H9 (cell line): ENCODE results near the gene AFDN. TPM values are rescaled to one million over a fixed set of nuclear protein-coding genes. Genes with fewer than 3 reads are reported as not detected.

Source experiments
- DNase-seq: peaks from one replicate; pipeline ENCODE4 v3.0.0-alpha.2; 2017
- H2AFZ ChIP-seq: one replicate; pipeline ENCODE4 v1.6.1; 2013; ENCODE audit warnings: mild to moderate bottlenecking, low read length, control low read depth, moderate library complexity
- H2AK5ac ChIP-seq: 2 replicates; pipeline ENCODE4 v1.6.1; 2013; ENCODE audit warnings: low read length, control low read depth, mixed read lengths; ENCODE audit not compliant: insufficient read length
- H2BK120ac ChIP-seq: one replicate; pipeline ENCODE4 v1.6.1; 2013; ENCODE audit warnings: low read depth, mild to moderate bottlenecking, low read length, control low read depth, inconsistent platforms; ENCODE audit not compliant: poor library complexity, severe bottlenecking
- H2BK12ac ChIP-seq: 2 replicates; pipeline ENCODE4 v1.6.1; 2013; ENCODE audit warnings: low read length, control low read depth, mixed read lengths, low read depth; ENCODE audit not compliant: insufficient read length
- H2BK15ac ChIP-seq: 2 replicates; pipeline ENCODE4 v1.6.1; 2013; ENCODE audit warnings: low read depth, low read length, control low read depth
- H2BK20ac ChIP-seq: one replicate; pipeline ENCODE4 v1.6.1; 2013; ENCODE audit warnings: low read depth, mild to moderate bottlenecking, low read length, control low read depth, inconsistent platforms; ENCODE audit not compliant: poor library complexity, severe bottlenecking
- H2BK5ac ChIP-seq: 2 replicates; pipeline ENCODE4 v1.6.1; 2013; ENCODE audit warnings: low read length, control low read depth, mixed read lengths; ENCODE audit not compliant: insufficient read length
- H3K14ac ChIP-seq: 2 replicates; pipeline ENCODE4 v1.6.1; 2013; ENCODE audit warnings: low read length, control low read depth; ENCODE audit not compliant: insufficient read depth
- H3K18ac ChIP-seq: 2 replicates; pipeline ENCODE4 v1.6.1; 2013; ENCODE audit warnings: low read depth, mild to moderate bottlenecking, mixed read lengths, low read length, control low read depth; ENCODE audit not compliant: insufficient read length
- H3K23ac ChIP-seq: 2 replicates; pipeline ENCODE4 v1.6.1; 2013; ENCODE audit warnings: low read length, control low read depth, mixed read lengths, low read depth; ENCODE audit not compliant: insufficient read length
- H3K23me2 ChIP-seq: 2 replicates; pipeline ENCODE4 v1.6.1; 2013; ENCODE audit warnings: low read depth, mild to moderate bottlenecking, mixed read lengths, low read length, control low read depth; ENCODE audit not compliant: insufficient read length, poor library complexity, severe bottlenecking
- H3K27ac ChIP-seq: 2 replicates; pipeline ENCODE4 v1.5.1; 2013; ENCODE audit warnings: low read length, control low read depth, mixed read lengths, low read depth; ENCODE audit not compliant: insufficient read length
- H3K27me3 ChIP-seq: 2 replicates; pipeline ENCODE4 v1.6.1; 2013; ENCODE audit warnings: low read length, control low read depth, inconsistent platforms; ENCODE audit not compliant: insufficient read depth
- H3K4ac ChIP-seq: 2 replicates; pipeline ENCODE4 v1.6.1; 2013; ENCODE audit warnings: low read depth, mild to moderate bottlenecking, control low read depth, inconsistent platforms, low read length, moderate library complexity
- H3K4me1 ChIP-seq: 2 replicates; pipeline ENCODE4 v1.6.1; 2013; ENCODE audit warnings: low read length, control low read depth, inconsistent platforms; ENCODE audit not compliant: insufficient read depth
- H3K4me2 ChIP-seq: 2 replicates; pipeline ENCODE4 v1.6.1; 2013; ENCODE audit warnings: low read length, control low read depth, mixed read lengths; ENCODE audit not compliant: insufficient read length, insufficient read depth
- H3K56ac ChIP-seq: 2 replicates; pipeline ENCODE4 v1.6.1; 2013; ENCODE audit warnings: low read depth, mild to moderate bottlenecking, mixed read lengths, low read length, control low read depth; ENCODE audit not compliant: insufficient read length
- H3K79me1 ChIP-seq: 2 replicates; pipeline ENCODE4 v1.6.1; 2013; ENCODE audit warnings: low read depth, mild to moderate bottlenecking, moderate library complexity, low read length, control low read depth, inconsistent platforms; ENCODE audit not compliant: insufficient read depth, poor library complexity, severe bottlenecking
- H3K79me2 ChIP-seq: 2 replicates; pipeline ENCODE4 v1.6.1; 2013; ENCODE audit warnings: low read length, control low read depth, inconsistent platforms; ENCODE audit not compliant: insufficient read depth
- H3K9ac ChIP-seq: 2 replicates; pipeline ENCODE4 v1.6.1; 2013; ENCODE audit warnings: low read length, control low read depth, mixed read lengths; ENCODE audit not compliant: insufficient read length; ENCODE audit errors: extremely low read depth
- H3K9me3 ChIP-seq: one replicate; pipeline ENCODE4 v1.6.1; 2013; ENCODE audit warnings: low read depth, low read length, inconsistent platforms; ENCODE audit not compliant: control insufficient read depth
- H3T11ph ChIP-seq: one replicate; pipeline ENCODE4 v1.6.1; 2013; ENCODE audit warnings: mild to moderate bottlenecking, low read length, control low read depth, inconsistent platforms
- H4K20me1 ChIP-seq: one replicate; pipeline ENCODE4 v1.6.1; 2013; ENCODE audit not compliant: control insufficient read depth, insufficient read length, insufficient read depth
- H4K5ac ChIP-seq: 2 replicates; pipeline ENCODE4 v1.6.1; 2013; ENCODE audit warnings: low read depth, mild to moderate bottlenecking, mixed read lengths, low read length, control low read depth; ENCODE audit not compliant: insufficient read length
- H4K8ac ChIP-seq: replicated peaks from 2 replicates; pipeline ENCODE4 v1.6.1; 2013; ENCODE audit warnings: low read length, control low read depth, mixed read lengths, low read depth; ENCODE audit not compliant: insufficient read length
- H4K91ac ChIP-seq: 2 replicates; pipeline ENCODE4 v1.6.1; 2013; ENCODE audit warnings: low read depth, mild to moderate bottlenecking, moderate library complexity, mixed read lengths, low read length, control low read depth; ENCODE audit not compliant: insufficient read length
- H3K27ac Mint-ChIP-seq, 3 experiments: 2 replicates in 2 of 3; 3 replicates in 1 of 3; pipeline ENCODE4 v1.8.0; 2020 to 2021; ENCODE audit warnings: mixed read lengths in 3 of 3, mild to moderate bottlenecking in 1 of 3, moderate library complexity in 1 of 3
- H3K27me3 Mint-ChIP-seq: 2 replicates; pipeline ENCODE4 v1.8.0; 2021; ENCODE audit warnings: low read depth, mild to moderate bottlenecking, moderate library complexity, mixed read lengths
- H3K36me3 Mint-ChIP-seq, 3 experiments: 2 replicates in 2 of 3; 3 replicates in 1 of 3; pipeline ENCODE4 v1.8.0; 2020 to 2021; ENCODE audit warnings: low read depth in 3 of 3, mixed read lengths in 3 of 3; ENCODE audit not compliant: insufficient read depth in 1 of 3
- H3K4me1 Mint-ChIP-seq, 2 experiments: 2 replicates each; pipeline ENCODE4 v1.8.0; 2020; ENCODE audit warnings: mixed read lengths in 2 of 2
- H3K4me3 Mint-ChIP-seq, 2 experiments: 2 replicates in 1 of 2; 3 replicates in 1 of 2; pipeline ENCODE4 v1.8.0; 2020 to 2021; ENCODE audit warnings: mild to moderate bottlenecking in 2 of 2, mixed read lengths in 2 of 2, moderate library complexity in 1 of 2
- H3K9me3 Mint-ChIP-seq, 2 experiments: 2 replicates in 1 of 2; 3 replicates in 1 of 2; pipeline ENCODE4 v1.8.0; 2020; ENCODE audit warnings: mild to moderate bottlenecking in 2 of 2, mixed read lengths in 2 of 2, moderate library complexity in 1 of 2
- WGBS: extraction: QIAGEN DNeasy Blood & Tissue Kit; methylation state at CpG from one replicate; pipeline ENCODE4 v1.1.7; 2013; ENCODE audit warnings: missing lambda C conversion rate, low lambda C conversion rate, mixed read lengths; ENCODE audit not compliant: insufficient read length; ENCODE audit errors: extremely low coverage; 5-methylcytosine and 5-hydroxymethylcytosine counted together
- total RNA-seq: library from RNA; stranded (reverse); gene quantifications from 2 replicates; pipeline ENCODE4 v1.2.1, GENCODE V29; 2021
- TF ChIP-seq, protein P1 (sequence below): fragments of 200-600 bp; sonication (generic); conservative IDR thresholded peaks from 3 replicates; pipeline ENCODE4 v1.8.0; 2021; ENCODE audit warnings: antibody characterized with exemption, mild to moderate bottlenecking

AFDN gene
- total RNA-seq, 1 experiment from 2014 or later = 157 TPM

DNA sequence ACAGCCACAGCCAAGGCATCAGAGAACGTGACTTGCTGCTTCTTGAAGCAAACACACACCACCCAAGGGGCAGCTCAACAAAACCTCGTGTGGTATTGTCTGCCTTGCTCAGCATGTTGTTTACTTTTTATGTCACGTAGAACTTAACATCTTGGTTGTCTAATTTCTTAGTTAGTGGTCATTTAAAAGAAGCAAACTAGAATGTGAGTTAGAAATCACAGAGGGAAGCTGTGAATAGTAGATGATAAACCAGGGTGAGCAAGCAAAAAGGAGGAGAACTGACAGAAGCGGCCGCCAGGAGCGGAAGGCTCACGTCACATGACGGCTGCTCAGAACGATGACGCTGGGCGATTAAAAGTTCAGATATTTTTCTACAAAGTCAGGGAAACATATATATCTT, 119.3 kb downstream of the AFDN start:
- Histone ChIP-seq H3K23ac (no peak overlapping the region), H2AK5ac (no peak overlapping the region), H3K4me1 (no peaks in the 10 kb centered on the region), H2BK15ac (no peak overlapping the region), H2AFZ (no peak overlapping the region), H3K56ac (no peak overlapping the region), H3K9me3 (no peaks in the 10 kb centered on the region), H3K4me2 (no peak overlapping the region), H3K4ac (no peak overlapping the region), H3K23me2 (no peaks in the 10 kb centered on the region), H4K5ac (no peak overlapping the region), H4K8ac (no peak overlapping the region), H2BK20ac (no peak overlapping the region), H2BK12ac (no peak overlapping the region), H3K27me3 (no peaks in the 10 kb centered on the region), H4K20me1 (no peaks in the 10 kb centered on the region), H3K79me1 (no peaks in the 10 kb centered on the region), H3K27ac (no peak overlapping the region), H3K14ac (no peak overlapping the region), H4K91ac (no peak overlapping the region), H3K18ac (no peak overlapping the region), H3T11ph (no peak overlapping the region), H2BK5ac (no peak overlapping the region), H3K9ac (no peak overlapping the region), H3K79me2 (no peaks in the 10 kb centered on the region), H2BK120ac (no peak overlapping the region)
- no peaks in the 10 kb centered on the region for H3K9me3 Mint-ChIP-seq
- peaks cover 29 to 66% (median 64%) of the 10 kb centered on the region in 3 experiments; a peak in 6 of 7 replicates for H3K36me3 Mint-ChIP-seq
- no peaks in the 10 kb centered on the region for H3K27me3 Mint-ChIP-seq
- no peak for DNase-seq
- no peak overlapping the region for H3K4me3 Mint-ChIP-seq
- TF ChIP-seq, protein P1, sequence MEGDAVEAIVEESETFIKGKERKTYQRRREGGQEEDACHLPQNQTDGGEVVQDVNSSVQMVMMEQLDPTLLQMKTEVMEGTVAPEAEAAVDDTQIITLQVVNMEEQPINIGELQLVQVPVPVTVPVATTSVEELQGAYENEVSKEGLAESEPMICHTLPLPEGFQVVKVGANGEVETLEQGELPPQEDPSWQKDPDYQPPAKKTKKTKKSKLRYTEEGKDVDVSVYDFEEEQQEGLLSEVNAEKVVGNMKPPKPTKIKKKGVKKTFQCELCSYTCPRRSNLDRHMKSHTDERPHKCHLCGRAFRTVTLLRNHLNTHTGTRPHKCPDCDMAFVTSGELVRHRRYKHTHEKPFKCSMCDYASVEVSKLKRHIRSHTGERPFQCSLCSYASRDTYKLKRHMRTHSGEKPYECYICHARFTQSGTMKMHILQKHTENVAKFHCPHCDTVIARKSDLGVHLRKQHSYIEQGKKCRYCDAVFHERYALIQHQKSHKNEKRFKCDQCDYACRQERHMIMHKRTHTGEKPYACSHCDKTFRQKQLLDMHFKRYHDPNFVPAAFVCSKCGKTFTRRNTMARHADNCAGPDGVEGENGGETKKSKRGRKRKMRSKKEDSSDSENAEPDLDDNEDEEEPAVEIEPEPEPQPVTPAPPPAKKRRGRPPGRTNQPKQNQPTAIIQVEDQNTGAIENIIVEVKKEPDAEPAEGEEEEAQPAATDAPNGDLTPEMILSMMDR = no peak
- no peaks in the 10 kb centered on the region for H3K4me1 Mint-ChIP-seq
- WGBS = no CpG with 5 or more reads among the region's 11 CpGs
- H3K27ac Mint-ChIP-seq = peak overlapping the region in 1 of 3 experiments; percentile 14; a peak in 1 of 7 replicates
